GM13976 (cell line): Measurements from ENCODE around the gene SCARB2.

Experiments
- DNase-seq: peaks from one replicate; pipeline ENCODE4 v3.0.0; 2012; ENCODE audit warnings: low spot score
- in situ Hi-C: fragments of 300-500 bp; cut with MboI; formaldehyde crosslinking; loops from one replicate; pipeline ENCODE4 v1.12.0; 2022; ENCODE audit warnings: low sequenced_read_pairs, mixed read lengths, inconsistent platforms; ENCODE audit not compliant: unreplicated experiment
- TF ChIP-seq, protein P1 (sequence below): IDR thresholded peaks from 2 replicates; pipeline ENCODE4 v1.5.1; 2012; ENCODE audit warnings: borderline replicate concordance, mild to moderate bottlenecking; ENCODE audit not compliant: insufficient read depth; ENCODE audit errors: extremely low read depth, missing control alignments, control extremely low read depth

The SCARB2 gene

DNA sequence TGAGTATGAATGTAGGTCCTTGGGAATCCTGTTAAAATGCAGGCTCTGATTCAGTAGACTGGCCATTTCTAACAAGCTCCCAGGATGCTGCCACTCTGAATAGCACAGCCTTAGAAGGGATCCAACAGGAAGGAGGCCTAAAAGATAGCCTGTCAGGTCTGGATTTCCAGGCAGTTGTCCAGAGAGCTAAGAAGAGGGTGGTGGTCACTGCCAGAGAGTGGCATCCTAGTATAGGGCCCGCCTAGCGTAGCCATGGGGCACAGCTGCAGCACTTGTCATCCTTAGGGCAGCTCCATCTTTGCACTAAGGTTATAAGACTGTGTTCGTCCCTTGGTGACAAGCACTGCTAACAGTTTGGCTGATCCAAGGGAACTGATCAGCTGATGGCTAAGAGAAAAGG is 44.9 kb downstream of the SCARB2 start:
- TF ChIP-seq, protein P1, sequence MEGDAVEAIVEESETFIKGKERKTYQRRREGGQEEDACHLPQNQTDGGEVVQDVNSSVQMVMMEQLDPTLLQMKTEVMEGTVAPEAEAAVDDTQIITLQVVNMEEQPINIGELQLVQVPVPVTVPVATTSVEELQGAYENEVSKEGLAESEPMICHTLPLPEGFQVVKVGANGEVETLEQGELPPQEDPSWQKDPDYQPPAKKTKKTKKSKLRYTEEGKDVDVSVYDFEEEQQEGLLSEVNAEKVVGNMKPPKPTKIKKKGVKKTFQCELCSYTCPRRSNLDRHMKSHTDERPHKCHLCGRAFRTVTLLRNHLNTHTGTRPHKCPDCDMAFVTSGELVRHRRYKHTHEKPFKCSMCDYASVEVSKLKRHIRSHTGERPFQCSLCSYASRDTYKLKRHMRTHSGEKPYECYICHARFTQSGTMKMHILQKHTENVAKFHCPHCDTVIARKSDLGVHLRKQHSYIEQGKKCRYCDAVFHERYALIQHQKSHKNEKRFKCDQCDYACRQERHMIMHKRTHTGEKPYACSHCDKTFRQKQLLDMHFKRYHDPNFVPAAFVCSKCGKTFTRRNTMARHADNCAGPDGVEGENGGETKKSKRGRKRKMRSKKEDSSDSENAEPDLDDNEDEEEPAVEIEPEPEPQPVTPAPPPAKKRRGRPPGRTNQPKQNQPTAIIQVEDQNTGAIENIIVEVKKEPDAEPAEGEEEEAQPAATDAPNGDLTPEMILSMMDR, result no peak
- no peak for DNase-seq
- in situ Hi-C loops, result no loop called here

DNA sequence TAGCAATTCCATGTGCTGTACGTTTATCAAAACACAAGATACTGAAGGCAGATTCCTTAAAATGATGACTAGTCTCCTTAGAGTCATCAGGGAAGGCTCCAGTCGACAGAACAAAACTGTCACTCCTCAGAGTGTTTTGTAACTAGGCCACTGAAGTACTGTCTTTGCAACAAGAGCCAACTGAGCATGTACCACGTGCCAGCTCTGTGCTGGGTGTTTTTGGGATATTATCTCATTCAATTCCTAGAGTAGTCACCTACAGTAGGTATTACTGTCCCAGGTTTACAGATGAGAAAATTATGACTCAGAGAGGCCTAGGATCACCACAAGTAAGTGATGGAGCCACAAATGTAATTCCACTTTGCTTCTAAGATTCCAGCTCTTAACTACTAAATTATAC is 47.1 kb downstream of the SCARB2 start:
- DNase-seq, result no peak
- in situ Hi-C loops, result no loop called here
- TF ChIP-seq, protein P1, result no peak

DNA sequence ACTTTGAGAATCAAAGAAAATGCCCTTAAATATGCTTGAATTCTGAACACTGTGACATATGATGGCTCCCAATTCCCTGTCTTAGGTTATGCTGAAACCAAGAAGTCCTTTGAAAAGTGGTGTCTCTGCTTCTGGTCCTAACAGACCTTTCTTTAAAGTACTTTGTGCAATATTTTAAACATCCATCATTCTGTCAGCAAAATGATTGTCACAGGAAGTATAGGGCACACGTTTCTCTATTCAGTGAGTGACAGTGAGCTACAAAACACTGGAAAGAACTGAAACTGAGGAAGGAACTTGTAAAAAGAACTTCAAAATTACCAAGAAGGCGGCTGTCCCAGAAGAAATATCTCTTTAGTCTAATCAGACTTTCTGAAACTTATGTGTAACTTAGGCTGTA is 53.3 kb downstream of the SCARB2 start:
- in situ Hi-C loops, result no loop called here
- TF ChIP-seq, protein P1, result no peak
- no peak for DNase-seq

DNA sequence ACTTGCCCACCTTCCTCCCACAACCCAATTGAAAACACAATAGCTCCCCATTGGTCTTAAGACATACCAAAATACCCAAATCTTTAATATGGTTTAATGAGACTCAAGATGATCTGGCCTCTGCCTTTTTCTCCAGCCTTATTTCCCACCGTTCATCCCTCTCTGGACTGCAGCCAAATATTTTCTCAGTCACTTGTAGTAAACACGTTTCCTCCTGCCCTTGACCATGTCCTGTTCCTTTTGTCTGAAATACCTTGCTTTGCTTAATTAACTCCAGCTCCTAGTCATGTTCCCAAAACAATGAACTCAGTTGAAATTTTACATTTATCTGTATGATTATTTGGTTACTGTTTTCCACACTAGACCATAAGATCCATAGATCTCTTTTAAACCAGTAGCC is 57.0 kb downstream of the SCARB2 start:
- in situ Hi-C loops, result no loop called here
- no peak for DNase-seq
- TF ChIP-seq, protein P1, result no peak

DNA sequence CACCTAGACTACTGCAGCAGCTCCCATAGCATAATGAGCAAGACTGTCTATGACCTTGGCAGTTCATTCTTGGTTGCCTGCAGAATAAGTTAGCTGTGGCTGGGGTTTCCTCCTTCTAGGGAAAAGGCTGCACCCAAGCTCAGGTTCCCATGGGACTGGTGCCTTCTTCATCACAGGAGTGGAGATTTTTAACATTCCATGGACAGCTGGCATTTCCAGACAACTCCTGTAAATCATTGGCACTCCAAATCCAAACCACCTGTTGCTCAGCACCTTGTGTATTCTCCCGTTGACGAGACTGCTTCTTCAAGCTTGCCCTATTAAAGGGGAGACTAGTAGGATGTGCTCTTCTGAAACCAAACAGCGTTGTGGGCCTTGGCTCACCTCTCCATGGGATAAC is 57.6 kb downstream of the SCARB2 start:
- no peak for DNase-seq
- TF ChIP-seq, protein P1, result no peak
- in situ Hi-C loops, result no loop called here

DNA sequence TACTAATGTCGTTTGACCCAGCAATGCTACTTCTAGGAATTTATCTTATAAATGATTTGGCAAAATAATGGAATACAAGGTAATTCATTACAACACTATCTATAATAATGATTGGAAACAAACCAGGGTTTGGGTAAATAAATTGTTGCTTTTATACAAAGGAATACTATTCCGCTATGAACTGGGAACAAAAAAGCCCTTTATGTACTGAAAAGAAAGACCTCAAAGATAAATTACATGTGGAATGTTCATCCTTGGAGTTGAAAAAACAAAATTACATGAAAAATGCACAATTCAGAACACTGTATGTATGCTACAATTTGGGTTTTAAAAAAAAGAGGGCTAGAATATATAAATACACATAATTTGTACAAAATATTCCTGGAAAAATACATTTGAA is 60.3 kb downstream of the SCARB2 start:
- TF ChIP-seq, protein P1, result no peak
- in situ Hi-C loops, result no loop called here
- no peak for DNase-seq
